Midbrain (tissue), 1 donor: ENCODE results near the gene CABCOCO1.

Experiments
- DNase-seq: peaks from one replicate; lab custom pipeline; 2025; lab: John Stamatoyannopoulos, UW

Gene CABCOCO1

DNA sequence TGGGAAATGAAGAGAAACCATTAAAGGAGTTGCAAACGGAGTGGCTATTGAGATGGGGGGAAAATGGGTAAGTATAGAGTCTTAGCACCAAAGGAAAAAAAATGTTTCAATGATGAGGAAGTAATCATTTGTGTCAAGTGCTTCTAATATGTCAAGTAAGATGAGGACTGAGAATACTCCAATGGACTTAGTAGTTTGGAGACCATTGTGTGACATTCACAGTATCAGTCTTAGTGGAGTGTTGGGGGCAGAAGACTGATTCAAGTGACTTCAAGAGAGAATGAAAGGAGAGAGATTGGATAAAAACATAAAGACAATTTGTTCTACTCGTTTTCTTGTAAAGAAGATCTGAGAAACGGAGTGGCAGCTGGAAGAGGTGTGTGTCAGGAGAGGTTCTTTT lies 150.2 kb downstream of the CABCOCO1 start:
- no peak for DNase-seq

DNA sequence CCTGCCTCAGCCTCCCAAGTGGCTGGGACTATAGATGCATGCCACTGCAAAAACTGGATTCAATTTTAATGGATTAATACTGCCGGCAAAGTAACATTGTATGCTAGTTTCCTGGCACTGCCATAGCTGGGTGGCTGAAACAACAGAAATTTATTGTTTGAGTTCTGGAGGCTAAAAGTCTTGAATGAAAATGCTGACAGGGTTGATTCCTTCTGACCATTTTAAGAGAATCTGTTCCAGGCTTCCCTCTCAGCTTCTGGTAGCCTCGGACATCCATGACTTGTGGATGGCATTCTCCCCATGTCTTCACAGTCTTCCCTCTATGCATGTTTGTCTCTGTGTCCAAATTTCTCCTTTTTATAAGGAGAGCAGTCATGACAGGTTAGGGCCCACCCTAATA lies 151.4 kb downstream of the CABCOCO1 start:
- no peak for DNase-seq

DNA sequence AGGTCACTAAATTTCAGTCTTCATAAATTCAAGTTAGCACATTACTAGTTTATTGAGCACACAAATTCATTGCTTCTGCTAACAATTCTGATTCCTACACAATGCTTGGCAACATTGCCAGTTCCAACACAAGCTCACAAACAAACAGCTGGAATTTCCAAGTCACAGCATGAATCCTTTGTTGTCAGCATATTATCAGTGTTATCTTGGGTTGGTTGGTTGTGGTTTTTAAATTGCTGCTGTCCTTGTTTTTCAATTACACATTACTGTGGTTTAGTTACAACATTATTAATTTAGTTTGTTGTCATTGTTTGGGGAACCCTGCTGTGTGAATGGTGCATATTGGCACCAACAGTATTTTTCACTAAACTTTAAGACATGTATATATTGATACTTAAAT lies 152.8 kb downstream of the CABCOCO1 start:
- DNase-seq: no peak
